Effector CD4-positive, alpha-beta T cell (primary cell): ENCODE data around the gene KDM2B.
A peak's percentile ranks its signal among the peaks of the same experiment; 100 is the strongest.
"Not testable (repeated sequence)": the region's sequence is repeated elsewhere in the genome, so short reads cannot be mapped to it uniquely, and the experiment has no call there.

ENCODE experiments used
- DNase-seq: peaks from one replicate; pipeline ENCODE4 v3.0.0-alpha.2; 2020

KDM2B gene

DNA sequence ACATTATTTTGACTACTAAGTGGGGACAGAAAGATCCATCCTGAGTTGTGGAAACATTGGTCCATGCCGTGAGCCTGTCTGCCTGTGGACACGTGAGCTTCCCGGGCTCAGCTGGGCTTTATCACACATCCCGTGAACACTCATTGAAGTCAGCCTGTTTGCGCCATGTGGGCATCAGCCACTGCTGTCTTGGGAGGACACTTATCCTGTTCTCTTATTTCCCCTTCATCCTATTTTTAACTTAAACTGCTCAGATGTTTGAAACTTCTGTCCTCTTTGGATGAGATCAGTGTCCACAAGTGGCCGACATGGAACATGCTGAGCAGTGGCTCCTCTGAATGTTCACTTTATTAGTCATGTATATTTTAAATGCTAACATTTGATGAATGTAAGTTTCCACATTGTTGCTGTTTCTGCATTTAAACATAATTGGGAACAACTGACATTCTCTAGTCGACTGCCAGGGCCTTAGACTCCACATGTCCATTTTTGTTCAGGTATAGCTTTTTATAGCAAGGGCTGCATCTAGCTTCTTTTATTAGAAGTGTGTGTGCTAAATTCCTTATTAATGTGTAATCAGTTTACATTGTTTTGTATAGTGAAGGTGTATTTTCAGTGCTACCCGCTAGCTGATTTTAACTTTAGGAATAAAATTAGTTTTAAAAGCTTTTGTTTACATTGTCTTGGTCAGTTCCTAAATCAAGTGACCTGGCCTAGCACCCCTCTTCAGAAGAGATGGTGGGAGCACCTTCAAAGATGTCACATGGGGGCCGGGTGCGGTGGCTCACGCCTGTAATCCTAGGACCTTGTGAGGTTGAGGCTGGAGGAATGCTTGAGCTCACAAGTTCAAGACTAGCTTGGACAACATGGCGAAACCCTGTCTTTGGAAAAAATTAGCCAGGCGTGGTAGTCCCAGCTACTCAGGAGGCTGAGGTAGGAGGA is 156.9 kb downstream of the KDM2B start:
- no peak for DNase-seq

DNA sequence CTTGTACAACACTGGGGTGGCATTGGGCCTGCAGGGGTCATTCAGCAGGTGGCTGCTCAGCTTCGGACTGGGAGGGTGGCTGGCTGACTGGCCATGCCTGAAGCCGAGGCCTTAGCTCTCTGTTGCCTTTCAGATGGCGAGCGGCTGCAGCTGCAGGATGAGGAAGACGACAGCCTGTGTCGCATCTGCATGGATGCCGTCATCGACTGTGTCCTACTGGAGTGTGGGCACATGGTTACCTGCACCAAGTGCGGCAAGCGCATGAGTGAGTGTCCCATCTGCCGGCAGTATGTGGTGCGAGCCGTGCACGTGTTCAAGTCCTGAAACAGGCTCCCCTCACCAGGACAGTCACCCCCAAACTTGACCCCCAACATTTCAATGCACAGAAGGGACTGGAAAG is 157.6 kb downstream of the KDM2B start:
- DNase-seq = no peak

DNA sequence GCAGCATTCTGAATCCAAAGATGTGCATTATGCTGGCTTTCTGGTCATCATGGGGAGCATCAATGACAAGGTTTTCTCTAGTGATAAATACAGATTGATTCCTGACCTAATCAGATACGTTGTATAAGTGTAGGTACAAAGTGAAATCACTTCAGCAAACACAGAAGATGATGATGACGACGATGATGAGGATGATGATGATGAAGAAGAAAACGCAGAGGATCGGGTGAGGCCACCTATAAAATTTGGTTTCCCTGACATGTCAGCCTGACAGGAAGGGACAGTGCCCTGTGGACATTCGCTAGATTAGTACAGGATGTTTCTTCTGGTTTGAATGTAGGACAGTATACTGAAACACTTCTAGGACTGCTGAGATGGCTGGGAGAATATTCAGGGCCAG is 160.7 kb downstream of the KDM2B start:
- DNase-seq = no peak

DNA sequence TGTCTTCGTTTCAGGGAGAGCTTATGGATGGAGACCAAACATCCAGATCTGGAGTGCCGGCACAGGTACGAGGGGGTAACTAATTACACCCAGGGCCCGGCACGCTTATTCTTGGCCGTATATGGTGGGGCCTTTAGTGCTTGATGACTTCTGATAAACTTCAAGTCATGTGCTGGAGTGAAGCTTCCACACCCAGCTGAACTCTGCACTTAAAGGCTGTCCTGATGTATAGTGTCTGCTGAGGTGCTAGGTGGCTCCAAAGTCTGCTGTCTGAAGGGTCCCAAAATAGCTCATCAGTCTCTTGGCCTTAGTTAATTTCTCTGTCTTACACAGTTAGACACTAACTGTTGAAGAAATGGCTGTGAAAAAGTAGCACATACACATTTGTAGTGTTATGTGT is 163.0 kb downstream of the KDM2B start:
- no peak for DNase-seq

DNA sequence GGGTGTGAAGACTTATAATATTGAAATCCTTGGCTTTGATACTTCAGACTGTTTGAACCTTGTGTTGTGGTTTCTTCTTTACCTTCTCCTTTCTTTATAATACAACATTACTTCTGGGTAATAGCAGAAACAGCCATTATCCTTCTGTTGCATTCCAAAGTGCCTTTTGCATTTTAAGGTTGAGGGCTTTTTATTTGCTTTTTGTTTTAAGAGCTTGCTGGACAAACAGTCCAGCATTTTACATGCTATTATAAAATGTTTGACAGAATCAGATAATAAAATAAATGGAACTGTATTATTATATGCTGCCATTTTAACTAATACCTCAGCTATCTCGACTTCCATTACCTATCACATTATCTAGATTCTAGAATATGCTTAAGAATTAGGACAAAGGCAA is 166.9 kb downstream of the KDM2B start:
- no peak for DNase-seq

DNA sequence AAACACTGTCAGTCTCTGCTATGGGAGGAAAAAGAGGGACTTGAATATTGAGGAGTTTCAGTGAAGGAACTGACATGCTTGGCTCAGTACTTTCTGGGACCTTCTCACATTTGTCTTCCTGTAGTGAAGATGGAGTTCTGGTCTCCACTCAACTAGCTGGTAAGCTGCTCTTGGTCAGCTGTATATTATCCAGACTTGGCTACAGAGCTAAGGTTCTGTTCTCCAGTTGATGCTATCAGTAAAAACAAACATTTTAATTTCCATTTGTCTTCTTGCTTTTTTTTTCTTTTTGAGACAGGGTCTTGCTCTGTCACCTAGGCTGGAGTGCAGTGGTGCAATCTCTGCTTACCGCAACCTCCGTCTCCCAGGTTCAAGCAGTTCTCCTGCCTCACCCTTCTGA is 175.6 kb downstream of the KDM2B start:
- DNase-seq = no peak

DNA sequence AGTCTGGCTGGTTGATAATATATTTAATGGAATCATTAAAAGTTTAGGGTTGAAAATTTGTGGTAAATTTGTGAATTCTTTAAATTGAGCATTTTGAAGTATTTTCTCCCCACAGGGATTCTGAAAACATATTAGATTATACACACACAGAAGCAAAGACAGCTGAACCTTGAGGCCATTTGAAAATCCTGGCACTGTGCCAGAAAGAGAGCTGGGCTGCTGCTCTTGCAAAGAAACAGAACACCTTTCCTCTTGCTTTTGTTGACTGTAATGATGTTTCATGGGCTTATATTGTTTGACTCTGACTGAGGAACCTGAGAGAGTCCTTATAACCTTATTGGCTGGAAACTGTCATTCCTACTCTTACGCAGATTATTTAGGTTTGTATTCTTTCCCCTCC is 176.1 kb downstream of the KDM2B start:
- DNase-seq = no peak

DNA sequence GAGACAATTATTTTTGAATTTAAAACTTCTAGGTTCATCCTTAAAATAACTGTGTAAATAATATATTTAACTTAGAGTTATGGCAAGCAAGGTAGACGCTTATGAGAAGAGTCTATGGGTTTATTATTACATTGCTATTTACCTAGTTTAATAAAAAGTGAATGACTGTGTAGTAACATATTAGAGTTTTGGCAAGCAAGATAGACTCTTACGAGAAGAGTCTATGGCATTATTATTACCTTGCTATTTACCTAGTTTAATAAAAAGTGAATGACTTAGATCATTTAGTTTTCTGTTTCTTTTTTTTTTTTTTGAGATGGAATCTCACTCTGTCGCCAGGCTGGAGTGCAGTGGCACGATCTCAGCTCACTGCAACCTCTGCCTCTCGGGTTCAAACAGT is 177.1 kb downstream of the KDM2B start:
- no peak for DNase-seq

DNA sequence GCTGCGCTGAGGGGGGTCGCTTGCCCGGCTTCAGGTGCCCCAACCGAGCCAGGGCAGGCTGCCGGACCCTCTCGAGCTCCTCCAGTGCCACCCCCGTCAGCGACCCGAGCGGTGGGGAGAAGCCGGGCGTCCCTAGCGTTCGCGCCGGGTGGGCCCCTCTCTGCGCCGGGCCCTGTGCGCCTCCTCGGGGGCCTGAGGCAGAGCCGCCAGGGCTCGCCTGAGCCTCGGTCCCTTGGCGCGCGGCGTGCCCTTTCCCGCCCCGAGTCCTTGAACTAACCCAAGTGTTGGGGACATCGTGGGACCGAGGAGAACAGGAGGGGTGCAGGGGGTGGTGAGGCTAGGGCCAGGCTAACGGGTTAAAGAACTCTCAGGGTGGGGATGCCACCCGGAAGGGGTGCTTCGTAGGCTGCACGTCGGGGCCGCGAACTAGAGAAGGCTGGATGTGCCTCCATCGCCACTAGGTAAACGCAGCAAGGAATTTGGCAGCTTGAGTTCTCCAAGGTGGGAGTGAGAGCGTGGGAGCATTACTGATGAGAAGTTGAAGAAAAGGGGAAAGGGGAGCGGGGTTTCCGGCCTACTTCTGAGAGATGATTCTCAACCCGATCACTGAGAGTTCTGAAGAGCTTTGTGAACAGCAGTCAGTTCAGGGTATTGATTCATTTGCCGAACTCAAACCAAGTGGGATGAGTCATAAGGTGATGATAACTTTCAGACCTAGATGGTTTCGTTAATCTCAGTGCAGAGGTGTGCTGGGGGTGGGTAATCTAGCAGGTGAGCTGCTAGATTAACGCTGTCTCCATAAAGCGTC is 180.3 kb downstream of the KDM2B start:
- peak; percentile 47 for DNase-seq

DNA sequence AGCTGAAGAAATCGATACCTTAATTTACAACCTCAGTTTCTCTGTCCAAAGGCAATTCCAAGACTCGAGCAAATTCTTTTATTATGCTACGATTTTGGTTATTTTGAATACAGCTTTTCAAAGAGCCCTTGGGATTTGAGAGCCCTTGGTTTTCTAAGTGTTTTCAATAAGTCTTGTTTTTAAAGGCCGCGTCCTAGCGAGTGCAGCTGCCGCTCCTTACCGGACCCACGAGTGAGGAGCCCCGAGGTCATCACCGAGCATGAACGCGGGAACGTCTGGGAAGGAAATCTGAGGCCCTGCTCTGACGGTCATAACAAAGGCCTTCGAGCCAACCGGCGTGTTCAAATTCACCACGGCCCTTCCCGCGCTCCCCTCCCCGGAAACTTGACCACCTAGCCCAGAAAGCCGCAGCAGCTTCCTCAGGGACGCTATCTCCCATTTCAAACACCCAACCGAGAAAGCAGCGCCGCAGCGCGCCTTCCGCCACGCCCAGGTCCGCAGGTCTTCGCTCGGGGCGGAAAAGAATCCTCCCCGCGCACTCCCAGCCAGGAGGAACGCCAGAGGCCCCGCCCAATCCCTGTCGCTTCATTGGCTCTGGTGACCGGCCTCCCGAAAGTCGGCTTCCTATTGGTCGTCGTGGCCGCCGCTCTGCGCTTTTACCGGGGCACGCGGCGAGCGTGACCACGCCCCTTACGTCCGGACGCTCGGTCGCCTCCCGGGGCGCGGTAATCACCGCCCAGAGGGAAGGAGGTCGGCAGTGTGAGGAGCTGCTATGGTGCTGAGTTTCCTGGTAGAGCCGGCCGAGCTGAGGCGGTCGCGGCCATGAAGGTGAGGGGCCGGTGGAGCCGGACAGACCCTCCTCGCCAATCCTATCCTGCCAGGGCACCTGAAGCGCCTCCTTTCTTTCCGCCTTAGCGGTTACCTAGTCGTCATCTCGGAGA is 181.2 kb downstream of the KDM2B start, which contains the start of gene RNF34:
TSS of gene RNF34 (plus strand) at position 728 of the 941 bp plus-strand sequence. CDS start at position 823, 95 bp downstream.
- DNase-seq = peak; percentile 97

DNA sequence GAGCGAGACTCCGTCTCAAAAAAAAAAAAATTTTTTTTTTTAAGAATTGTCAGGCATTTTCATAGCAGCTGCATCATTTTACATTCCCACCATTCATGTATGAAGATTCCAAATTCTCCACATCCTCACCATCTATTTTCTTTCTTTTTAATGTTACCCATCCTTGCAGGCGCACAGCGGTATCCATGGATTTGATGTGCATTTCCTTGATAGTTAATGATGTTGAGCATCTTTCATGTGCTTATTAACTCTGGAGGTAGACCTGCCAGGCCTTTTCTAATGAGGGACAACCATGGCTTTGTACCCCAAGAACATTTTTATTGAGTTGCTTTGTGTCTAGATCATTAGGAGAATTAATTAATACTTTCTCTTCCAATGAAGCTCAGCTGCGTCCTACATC is 182.5 kb downstream of the KDM2B start:
- no peak for DNase-seq

DNA sequence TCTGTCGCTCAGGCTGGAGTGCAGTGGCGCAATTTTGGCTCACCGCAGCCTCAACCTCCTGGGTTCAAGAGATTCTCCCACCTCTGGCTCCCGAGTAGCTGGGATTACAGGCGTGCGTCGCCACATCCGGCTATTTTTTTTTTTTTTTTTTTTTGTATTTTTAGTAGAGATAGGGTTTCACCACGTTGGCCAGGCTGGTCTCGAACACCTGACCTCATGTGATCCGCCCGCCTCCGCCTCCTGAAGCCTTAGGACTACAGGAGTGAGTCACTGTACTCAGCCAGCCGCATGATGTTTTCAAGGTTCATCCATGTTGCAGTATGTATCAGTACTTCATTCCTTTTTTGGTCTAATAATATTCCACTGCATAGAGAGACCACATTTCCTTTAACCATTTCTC is 183.3 kb downstream of the KDM2B start:
- DNase-seq = no peak

DNA sequence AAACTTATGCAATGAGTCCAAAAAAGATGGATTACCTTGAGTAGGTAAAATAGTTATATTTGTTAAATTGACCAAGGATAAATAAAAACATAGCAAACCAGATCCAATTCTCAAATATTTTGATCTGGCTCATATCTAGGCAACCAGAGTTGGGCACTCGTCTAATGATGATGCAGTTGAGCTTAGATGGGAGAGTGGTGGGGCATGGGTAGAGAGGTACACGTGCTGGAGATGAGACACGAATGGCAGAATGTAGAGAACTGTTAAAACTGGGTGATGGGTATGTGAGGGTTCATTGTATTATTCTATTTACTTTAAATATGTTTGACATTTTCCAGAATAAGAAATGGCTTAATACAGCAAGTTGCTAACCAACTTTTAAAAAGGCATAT is 188.5 kb downstream of the KDM2B start:
- no peak for DNase-seq

DNA sequence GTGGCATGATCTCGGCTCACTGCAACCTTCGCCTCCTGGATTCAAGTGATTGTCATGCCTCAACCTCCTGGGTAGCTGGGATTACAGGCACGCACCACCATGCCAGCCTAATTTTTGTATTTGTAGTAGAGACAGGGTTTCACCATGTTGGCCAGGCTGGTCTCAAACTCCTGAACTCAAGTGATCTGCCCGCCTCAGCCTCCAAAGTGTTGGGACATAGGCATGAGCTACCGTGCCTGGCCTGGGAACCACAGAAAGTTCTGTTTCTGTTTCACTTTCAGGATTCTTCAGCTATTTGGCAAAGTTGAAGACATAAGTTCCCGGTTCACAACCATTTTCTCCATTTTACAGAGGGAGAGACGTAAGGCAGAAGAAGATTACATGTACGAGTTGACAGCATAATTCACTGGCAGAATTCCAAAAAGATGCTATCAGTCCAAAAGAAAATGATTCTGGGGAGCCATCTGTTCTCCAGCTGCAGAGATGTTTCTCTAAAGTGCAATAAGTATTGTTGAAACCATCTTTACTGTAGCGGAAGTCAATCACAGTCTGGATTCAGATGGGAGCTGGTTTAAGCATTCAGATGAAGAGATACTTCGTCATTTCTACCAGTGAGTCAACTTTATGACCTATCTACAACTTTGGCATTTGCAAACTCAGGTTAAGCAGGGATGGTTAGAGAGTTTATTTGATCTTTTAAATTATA is 189.1 kb downstream of the KDM2B start:
- no peak for DNase-seq

DNA sequence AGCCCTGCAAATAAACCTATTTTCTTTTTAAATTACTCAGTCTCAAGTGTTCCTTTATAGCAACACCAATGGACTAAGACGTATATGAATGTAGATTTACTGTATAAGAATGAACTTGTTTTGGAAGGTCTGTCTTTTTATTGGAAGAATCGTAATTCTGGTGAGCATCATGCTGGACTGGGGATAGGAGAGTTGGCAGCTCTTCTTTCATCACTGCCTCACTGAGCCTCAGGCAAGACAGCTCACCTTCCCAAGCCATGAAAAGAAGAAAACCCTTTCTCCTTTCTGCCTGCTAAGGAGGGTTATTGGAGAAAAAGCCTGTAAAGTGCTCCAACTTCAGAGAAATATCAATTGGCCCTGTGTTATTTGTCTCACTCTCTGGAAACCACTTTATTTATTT is 190.0 kb downstream of the KDM2B start:
- no peak for DNase-seq

DNA sequence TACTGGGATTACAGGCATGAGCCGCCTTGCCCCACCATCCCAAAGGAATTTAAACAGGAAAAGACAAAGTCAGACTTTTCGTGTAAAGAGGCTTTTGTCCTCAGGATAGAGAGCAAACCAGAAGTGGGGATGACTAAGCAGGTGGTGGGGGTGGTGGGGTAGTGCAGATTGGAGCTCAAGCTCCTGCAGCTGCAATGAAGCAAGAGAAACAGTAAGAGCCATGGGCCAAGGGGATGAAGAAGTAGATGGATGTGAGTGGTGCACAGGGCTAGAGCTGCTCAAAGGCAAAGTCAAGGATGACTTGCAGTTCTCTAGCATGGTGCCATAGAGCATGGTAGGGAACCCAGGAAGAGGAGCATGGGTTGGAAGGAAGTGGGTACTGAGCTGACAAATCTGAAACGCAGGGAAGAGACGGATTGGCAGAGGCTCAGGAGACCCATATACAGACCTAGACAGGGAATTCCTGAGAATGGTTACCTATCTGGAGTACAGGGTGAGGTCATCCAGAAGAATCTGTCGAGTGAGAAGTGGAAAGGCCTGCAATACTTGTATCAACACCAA is 192.3 kb downstream of the KDM2B start:
- no peak for DNase-seq

DNA sequence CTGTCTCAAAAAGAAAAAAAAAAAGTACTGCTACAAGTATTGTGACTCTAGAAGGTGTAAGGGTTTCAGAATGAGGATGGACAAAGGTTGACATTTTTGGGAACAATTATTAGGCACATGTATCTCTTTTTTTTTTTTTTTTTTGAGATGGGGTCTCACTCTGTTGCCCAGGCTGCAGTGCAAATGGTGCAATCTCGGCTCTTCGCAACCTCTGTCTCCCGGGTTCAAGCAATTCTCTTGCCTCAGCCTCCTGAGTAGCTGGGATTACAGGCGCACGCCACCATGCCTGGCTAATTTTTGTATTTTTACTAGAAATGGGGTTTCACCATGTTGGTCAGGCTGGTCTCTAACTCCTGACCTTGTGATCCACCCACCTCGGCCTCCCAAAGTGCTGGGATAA is 195.9 kb downstream of the KDM2B start:
- not testable (repeated sequence) for DNase-seq

DNA sequence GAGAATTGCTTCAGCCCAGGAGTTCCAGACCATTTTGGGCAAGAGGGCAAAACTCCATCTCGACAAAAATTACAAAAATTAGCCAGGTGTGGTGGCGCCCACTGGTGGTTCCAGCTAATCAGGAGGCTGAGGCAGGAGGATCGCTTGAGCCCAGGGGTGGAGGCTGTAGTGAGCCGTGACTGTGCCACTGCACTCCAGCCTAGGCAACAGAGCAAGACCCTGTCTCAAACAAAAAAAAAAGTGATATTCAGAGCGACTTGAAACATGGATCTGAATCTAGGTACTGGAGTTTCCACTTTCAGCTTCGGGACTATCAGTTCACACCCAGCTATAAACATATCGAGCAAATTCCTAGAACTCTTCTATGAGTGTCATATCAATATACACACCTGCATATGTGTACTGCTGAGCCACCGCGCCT is 197.2 kb downstream of the KDM2B start:
- DNase-seq = no peak

DNA sequence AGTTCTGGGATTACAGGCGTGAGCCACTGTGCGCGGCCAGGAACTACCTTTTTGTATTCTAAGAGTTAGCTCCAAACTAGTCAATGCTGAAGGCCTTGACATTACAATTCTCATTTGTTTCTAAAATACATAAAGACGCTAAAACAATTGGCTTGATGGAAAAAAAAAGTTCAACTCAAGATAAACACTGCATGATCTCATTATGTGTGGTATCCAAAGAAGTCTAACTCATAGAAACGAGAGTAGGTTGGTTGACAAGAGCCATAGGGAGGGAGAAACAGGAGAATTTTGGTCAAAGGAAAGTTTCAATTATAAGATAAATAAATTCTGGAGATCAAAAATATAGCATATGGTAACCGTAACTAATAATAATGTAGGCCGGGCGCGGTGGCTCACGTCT is 200.9 kb downstream of the KDM2B start:
- DNase-seq = no peak
